Activated CD8-positive, alpha-beta memory T cell treated with anti-CD3 and anti-CD28 coated beads, Interleukin-2, amount 50 U/mL, for 4 hours (primary cell): Measurements from ENCODE around the gene ST6GALNAC3.
"Not testable (repeated sequence)": the region's sequence is repeated elsewhere in the genome, so short reads cannot be mapped to it uniquely, and the experiment has no call there.

Source experiments
- DNase-seq: peaks from one replicate; pipeline ENCODE4 v3.0.0-alpha.2; 2020

Gene ST6GALNAC3

GRCh38 chr1:76593618-76594017 is 519.1 kb downstream of the ST6GALNAC3 start:
- DNase-seq: no peak

DNA sequence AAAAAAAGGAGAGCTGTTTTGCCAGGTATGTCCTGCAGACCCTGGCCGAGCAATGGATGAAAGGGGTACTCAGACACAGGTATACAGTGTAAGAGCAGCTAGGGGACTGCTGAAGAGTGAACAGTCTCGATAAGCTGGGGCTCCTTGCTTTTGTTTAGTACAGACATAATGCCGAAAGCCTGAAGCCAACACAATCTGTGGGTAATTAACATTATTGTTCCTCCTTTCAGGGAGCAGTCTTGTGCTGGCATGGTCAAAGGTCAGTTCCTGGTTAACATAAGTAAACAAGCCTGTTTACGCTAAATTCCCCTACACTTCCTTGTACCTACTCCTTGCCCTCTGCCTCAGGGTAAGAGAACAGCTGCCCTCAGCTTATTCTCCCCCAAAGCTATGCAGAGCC is 520.5 kb downstream of the ST6GALNAC3 start:
- DNase-seq: no peak

GRCh38 chr1:76601465-76601864 is 526.9 kb downstream of the ST6GALNAC3 start:
- no peak for DNase-seq

DNA sequence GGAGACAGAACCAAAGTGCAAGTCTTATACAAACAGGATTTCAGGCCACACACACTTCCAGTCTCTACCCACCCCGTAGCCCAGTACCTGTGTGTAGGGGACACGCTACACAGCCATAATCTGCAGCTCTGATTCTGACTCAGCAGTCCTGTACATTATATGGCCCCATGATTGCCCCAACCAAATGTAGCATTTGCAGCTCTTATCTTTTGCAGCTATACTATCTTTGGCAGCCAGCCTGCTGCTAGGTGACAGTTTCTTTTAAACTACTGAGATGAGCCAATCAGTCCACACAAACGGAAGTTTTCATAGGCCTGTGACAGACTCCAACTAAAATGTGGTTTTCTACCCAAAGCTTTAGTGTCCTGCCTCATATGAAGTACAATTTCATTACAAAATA is 533.2 kb downstream of the ST6GALNAC3 start:
- DNase-seq: no peak

GRCh38 chr1:76611770-76612445 is 537.4 kb downstream of the ST6GALNAC3 start:
- no peak for DNase-seq

- no peak for DNase-seq
Measured at GRCh38 chr1:76613886-76614285, 539.3 kb downstream of the ST6GALNAC3 start.

GRCh38 chr1:76615253-76616035 is 540.9 kb downstream of the ST6GALNAC3 start:
- no peak for DNase-seq

- DNase-seq: no peak
Measured at GRCh38 chr1:76620371-76620770, 545.8 kb downstream of the ST6GALNAC3 start.

DNA sequence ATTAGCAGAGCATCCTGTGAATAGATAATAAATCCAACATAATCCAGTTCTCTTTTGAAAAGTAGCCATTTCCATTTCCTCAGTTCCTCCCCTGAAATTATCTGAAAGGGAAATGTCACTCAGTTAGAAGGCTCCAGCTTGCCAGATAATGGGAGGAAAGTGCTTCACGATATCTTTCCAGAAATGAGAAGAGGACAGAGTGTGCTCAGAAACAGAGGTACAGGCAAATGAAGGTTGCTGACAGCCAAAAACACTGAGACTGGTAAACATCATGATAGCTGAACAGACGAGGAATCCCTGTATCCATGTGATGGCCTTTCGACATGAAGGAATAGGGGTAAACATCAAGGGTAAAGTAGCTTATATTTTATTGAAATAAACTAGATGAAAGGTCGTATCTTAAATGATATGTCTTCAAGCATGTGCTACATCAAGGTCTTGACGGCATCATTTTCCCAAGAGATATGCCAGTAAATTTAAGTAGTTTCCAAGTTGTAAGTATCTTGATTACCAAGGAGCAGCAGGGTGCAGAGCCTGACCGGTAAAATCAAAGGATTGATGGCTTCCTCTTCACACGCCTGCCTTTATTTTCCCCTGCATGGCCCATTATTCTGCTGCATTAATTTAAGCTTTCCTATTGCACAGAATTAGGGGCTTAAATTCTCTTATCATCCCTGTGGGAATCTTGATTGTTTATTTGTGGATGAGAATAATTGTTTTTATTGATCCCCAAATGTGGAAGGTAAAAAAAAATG is 548.4 kb downstream of the ST6GALNAC3 start:
- DNase-seq: no peak

DNA sequence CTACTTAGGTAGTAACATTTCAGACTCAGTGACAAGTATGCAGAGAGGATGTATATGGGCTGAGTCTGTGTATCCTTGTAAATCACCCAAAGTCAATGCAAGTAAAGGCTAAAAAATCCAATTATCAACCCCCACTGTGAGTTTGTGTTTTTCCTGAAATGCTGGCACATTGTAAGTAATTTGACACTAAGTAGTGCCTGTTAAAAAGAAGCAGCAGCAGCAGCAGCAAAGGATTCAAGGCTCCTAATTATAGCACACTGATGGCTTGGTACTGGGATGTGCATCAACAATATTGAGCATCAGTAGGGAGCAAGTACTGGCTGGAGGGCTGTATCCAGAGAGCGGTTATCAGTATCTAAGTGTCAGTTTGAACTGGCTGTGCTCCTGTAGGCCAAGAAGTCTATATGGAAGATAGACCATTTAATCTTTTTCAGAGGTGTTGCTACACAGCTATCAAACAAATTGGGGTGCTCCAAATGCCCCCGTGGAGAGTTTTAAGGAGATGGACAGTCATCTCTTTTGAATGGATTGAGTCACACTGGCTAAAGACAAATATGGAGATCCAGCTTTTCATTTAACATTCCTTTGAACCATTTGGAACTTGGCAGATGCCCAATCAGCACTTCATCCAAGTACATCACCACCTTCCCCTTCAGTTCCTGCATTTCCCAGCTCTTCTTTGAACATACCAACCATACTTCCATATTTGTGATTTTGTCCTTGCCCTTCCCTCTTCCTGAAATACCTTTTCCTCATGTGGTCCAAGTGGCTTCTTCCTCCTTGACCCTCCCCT is 551.5 kb downstream of the ST6GALNAC3 start:
- DNase-seq: no peak

DNA sequence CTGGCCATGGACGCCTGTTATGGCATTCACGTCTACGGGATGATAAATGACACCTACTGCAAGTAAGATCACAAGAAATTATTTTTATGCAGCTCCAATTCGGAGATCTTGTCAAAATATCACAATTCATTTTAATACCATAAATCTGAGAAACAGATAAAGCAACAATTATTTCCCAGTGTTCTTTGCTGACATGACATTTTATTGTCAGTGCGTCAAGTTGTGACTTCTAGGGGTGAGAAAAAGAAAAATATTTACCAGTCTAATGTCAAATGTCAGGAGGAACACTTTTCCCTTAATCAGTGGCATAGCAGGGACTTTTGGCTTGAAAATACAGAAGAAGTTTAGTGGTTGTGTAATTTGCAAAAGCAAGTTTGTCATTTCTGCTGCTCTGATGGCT is 553.0 kb downstream of the ST6GALNAC3 start:
- no peak for DNase-seq

- DNase-seq: no peak
Measured at GRCh38 chr1:76627901-76628300, 553.4 kb downstream of the ST6GALNAC3 start.

DNA sequence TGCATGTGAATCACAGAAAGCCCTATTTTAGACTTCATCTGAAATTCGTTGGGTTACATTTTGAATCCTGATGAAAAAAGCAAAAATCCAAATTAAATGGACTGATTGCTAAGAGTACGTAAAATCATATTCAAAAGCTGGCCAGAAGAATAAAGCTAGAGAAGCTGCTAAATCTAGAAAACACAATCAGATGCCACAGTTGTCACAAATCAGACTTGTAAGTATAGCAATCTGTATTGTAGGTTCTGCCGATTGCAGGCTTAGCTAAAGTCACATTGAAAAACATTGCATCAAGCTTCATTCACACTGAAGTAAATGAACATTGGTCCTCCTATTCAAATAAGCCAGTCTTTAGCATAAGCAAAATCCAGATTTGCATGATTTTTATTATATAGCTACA is 557.6 kb downstream of the ST6GALNAC3 start:
- DNase-seq: no peak

GRCh38 chr1:76635784-76636183 is 561.2 kb downstream of the ST6GALNAC3 start:
- DNase-seq: no peak

GRCh38 chr1:76639181-76639580 is 564.6 kb downstream of the ST6GALNAC3 start:
- DNase-seq: no peak

DNA sequence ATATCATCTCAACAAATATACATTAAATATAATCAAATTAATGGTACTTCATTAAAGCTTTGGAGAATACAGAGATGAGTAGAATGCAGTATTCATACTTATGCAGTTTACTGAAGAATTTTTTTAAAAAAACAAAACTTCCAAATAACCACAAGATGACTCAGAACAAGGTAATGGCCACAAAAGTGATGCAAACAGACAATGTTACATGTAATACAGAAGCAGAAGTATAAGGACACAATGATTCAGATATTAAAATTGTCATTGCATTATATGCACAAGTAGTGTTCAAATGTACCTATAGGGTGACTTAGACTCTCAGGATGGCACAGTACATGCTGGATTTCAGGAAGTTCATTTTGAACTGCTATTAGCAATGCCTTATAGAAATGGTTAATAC is 565.5 kb downstream of the ST6GALNAC3 start:
- no peak for DNase-seq

- no peak for DNase-seq
Measured at GRCh38 chr1:76640723-76641122, 566.2 kb downstream of the ST6GALNAC3 start.

GRCh38 chr1:76644139-76644538 is 569.6 kb downstream of the ST6GALNAC3 start:
- DNase-seq: no peak

- DNase-seq: not testable (repeated sequence)
Measured at GRCh38 chr1:76652860-76653259, 578.3 kb downstream of the ST6GALNAC3 start.

- no peak for DNase-seq
Measured at GRCh38 chr1:76657623-76658022, 583.1 kb downstream of the ST6GALNAC3 start.

DNA sequence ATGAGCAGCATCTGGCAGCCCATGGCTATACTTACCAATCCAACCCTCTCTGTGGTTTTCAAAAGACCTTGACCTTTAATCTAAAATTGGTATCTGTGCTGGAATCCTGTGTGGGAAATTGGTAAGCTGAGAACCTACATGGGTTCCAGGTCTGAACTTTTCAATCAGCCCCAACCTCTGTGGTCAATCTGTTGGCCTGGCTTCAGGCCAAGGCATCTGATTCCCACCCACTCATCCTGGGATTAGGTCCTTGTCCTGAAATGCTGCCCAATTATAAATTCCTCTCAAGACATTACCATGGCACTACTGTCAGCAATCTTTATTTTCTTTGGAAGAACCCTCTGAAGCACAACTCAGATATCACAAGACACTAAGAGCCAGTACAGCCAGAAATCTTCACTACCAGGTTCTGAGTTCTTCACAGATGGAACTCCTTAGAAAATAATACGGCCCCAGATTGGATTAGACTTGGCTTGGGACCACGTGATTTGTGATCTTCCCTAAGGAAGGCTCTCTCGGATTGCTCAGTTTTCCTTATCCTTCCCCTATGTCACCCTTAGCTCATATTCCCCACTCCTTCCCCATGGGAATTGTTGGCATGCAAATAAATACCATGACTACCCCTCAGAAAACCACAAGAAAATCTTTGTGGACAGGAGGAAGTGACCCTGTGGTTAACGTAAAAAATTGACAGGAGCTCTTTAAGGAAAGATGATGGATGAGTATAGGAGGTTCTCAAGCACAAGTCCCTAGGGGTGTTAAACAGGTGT is 584.8 kb downstream of the ST6GALNAC3 start:
- DNase-seq: no peak

DNA sequence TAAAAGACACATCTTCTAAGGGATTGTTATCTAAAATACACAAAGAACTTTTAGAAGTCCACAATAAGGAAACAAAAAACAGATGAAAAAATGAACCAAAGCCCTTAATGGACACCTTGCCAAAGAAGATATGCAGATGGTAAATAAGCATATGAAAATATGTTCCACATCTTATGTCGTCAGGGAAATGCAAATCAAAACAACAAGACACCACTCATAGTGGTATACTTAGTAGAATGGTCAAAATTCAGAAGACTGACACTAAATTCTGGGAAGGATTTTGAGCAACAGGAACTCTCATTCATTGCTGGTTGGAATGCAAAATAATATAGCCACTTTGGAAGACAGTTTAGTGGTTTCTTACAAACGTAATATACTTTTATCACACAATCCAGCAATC is 587.0 kb downstream of the ST6GALNAC3 start:
- DNase-seq: no peak
